ENCODE data around the gene MGMT.
A peak's percentile ranks its signal among the peaks of the same experiment; 100 is the strongest.

The MGMT gene

DNA sequence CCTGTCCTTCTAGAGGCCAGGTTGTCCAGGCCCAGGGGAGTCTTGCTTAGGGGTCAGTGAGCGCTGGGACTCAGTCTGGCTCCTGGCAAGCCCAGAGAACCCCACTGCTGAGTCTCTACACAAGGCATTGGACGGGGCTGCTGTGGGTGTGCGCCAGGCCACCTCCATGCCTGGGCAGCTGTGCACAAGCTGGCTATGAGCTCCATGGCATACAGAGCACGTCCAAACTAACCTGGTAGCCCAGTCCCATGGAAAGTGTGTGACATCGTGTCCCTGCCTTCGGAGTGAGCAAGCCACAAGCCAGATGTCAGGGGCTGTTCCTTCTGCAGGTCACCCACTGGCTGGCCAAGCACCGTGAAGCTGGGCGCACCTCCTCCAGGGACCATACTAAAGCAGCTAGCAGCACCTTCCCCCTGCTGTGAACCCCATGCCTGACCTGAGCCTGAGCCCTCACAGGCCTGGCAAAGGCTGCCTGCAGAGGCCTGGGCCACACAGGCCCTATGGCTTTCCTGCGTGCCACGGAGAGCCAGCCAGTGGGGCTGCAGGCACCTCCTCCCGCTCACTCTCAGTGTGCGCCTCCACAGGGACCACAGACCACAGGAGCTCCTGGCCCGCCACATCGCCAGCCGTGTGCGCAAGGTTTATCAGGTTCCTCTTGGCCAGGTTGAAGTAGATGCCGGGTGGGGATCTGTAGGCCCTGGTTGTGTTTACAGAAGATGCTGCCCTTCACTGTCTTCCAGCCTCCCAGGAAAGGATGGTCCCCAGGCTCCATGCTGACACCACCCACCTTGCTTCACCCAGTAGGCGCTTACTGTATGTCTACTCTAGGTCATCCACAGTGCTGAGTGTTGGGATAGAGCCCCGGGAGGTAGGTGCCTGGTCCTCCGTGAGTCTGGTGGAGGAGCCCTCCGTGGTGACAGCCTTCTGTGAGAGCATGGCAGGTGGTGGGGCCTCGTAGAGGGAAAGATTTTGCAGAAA lies 277.4 kb downstream of the MGMT start:
- no peak for DNase-seq

DNA sequence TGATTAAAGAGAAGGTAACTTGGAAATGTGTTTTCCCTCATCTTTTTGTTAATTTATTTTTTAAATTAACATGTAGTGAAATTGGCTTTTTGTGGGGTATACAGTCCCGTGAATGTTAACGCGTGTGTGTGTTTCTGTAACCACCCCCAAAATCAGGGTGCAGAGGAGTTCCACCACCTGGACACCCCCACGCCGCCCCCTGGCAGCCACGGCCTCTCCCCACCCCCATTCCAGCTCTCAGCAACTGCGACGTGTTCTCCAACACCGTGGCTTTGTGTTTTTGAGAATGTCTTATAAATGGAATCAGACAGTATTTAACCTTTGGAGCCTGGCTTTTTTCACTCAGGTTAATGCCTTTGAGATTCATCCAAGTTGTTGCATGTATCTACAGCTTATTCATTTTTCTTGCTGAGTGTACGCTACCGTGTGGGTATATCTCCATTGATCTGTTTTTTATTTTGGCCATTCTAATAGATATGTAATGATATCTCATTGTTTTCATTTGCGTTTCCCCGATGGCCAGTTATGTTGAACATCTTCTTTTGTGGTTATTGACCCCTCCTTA lies 278.2 kb downstream of the MGMT start:
- no peak for DNase-seq

DNA sequence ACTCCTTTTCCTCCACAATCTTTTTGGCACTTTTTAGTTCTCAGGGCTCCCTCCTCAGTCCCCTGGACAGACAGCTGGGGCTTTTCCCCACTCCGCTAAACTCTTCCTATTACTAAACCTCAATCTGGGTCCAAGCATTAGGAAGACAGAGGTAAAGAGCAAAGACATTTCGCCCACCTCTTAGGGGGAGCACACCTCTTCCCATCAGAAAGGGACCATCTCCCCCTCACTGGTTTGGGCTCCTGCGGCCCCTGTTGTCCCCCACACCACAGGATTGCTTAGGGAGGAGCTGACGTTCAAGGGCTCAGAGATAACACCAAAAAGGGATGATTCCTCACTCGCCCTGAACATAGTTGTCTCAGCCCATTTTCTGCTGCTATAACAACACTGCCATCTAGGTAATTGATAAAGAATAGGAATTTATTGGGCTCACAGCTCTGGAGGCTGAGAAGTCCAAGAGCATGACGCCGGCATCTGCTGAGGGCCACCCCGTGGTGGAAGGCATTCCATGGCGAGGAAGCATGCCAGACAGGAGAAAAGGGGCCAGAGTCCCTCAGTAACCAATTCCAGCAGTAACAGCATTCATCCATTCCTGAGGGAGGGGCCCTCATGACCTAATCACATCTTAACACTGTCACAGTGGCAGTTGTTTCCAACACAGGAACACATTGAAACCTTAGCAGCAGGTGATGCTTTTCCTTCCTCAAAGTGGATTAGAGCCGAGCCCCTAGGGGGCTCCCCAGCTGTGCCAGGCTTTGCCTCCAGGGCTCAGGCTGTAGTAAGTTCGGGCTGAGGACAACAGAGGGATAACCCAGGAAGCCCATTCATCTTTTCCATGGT lies 287.4 kb downstream of the MGMT start:
- DNase-seq = peak; percentile 2 to 45

DNA sequence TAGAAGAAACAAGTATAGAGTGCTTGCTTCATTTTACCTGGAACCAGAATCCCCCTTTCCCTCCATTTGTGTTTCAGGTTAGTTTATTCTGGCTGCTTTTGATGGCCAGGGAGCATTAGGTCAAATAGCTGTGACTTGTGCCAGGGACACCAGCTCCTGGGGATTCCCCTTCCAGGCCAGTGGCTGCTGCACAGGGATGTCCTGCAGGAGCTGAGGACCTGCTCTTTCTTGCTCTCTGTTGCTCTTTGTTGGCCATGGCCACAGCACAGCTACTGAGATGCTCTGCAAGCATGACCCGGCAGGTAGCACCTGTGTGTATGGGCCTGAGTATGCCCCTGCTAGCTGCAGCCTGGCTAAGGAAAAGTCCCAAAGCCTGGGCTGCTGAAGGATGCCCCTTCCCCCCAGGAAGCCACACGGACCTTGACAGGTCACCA lies 288.1 kb downstream of the MGMT start:
- no peak for DNase-seq

DNA sequence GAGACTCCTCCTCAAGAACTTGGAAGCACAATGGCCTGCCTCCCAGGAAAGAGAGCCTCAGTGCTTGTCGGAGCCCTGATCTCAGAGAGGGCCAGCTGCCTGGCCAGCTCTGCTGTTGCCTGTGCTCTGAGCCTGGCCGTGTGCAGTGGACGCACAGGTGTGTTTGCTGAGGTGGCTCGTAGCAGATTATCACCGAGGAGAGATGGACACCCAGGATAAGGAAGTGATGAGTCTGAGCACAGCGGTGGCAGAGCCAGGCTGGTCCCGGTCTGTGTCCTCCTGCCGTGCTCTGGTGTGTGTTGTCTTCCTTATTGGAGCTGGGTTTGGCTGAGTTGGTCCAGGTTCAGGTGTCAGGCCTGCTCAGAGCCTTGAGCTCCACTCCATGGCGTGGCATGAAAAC lies 288.6 kb downstream of the MGMT start:
- DNase-seq = no peak

DNA sequence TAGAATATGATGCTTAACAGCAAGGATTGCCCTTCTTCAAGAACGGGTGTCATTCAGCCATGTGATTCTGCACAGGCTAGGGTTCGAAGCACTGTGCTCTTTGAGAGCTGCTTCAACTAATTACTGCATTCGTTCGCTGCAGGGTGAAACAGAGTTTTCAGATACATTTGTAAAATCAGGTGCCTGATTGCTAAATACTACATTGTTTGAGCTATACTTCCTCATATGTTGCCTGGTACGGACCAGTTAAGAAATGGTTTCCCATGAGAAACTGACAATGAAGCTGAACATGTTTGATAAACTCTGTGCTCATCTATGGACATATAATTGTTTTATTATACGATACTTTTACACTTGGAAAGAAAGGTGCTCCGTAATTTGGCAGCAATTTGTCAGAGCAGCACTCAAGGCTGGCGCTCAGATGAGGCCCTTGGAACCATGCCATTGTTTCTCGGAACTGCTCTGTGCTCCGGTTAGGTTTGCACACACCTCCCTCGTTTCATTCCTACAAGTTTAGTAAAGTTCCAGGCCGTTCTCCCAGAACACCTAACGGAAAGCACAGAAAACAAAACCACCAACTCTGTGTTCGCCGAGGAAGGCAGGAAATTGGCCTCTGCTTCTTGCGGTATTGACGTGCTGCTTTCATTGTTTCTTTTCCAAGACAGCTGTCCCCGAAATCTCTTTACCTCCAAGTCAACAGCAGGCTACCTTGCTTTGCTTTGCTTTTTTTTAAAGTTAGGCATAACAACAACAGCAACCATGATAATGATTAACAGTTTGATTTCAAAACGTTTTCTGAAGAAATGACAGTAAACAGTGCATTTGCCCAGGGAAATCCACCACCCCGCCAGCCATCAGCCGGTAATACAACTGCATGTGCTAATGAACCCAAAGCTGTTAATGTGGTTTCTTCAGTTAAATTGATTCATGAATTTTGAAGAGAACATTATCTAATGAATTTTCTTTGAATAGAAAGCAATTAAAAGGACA lies 290.2 kb downstream of the MGMT start:
- DNase-seq = no peak

DNA sequence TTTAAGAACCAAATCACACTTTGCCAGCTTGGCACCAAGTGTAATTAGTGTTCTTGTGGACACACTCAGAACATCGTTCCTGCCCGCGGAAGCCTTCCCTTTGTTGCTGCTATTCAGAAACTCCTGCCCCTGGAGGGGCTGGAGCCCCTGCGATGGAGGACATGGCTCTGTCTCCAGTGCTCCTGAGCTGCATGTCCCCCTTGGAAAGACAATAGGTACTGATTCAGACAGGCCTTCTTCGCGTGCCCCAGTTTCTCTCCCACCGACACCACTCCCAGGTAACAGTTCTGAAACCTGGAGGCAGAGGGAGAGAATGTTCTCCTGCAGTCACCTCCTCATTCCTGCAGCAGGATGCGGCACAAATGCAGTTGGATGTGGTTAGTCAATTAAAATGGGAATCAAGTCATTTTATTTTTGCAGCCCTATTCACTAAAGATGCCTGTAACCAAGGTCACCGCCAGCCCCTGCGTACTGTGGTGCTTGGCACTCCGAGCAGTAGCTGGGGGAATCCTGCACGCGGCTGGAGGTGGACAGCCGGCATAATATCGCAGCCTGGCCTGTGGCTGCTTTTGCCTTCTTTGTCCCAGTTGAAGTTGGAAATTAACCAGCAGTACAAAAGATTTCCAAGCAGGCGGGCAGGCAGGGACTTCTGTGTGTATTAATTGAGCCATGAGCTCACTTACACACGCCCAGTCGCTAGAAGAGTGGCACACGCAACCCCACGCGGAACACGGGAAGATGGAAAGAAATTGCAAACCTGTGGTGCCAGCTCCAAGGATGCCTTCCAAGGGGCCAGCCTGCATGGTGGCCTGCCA lies 291.4 kb downstream of the MGMT start:
- no peak for DNase-seq

DNA sequence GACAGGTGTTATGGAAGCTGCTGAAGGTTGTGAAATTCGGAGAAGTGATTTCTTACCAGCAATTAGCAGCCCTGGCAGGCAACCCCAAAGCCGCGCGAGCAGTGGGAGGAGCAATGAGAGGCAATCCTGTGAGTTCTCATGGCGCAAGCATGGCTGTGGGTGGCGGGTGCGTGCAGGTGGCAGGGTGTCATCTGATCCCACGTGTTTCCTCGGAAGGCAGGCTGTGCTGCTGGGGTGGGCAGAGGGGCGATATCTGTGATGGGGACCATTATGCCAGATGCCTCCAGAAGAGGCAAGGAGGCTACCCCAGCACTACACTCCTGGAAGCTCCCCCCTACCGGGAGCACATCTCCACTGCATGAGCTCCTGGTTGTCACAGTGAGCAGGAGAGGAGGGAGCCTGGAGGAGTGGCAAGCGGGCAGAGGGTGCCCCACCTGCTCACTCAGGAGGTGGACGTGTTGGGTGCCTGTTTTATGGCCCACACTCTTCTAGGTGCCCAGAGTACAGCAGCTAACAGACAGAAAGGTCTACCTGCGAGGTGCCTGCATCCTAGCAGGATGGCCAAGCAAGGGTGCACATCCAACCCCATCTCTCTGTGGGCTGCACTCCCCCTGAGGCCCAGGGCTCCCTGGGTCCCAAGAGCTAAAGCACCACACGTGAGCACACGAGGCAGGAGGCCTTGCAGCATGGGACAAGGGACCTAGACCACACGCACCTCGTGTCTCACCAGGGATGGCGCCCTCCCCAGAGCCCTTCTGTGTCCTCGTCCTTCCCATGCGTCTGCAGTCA lies 292.4 kb downstream of the MGMT start:
- no peak for DNase-seq

DNA sequence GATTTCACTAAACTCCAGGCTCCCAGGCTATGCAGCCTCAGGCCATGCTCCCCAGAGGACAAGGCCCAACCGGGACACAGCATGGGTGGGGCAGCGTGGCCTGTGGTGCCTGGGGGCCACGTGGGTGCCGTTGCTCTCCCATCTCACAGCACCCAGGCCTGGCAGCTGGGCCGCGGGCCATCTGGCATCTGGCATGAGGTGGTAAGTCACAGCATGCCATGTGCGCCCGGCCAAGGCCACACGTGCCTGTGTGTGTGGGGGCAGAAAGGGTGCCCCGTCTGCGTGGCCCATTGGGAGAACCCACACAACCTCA lies 292.9 kb downstream of the MGMT start:
- DNase-seq = no peak

DNA sequence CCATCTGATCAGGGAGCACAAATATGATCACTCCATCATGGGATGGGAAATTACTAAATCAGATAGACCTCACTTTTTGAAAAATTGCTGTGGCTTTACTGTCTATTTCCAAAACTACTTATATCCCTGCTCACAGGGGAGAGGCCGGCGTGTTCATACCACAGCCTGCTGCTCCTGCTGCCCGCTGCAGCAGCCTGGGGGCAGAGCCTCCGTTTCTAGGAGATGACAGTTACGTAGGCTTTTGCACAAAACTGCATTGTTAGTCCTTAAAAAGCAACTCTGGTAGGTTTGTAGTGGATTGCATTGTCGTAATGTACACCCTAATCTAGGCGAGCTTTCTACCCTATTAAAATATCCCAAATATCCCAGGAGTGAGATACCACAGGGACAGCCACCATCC lies 293.4 kb downstream of the MGMT start:
- no peak for DNase-seq

DNA sequence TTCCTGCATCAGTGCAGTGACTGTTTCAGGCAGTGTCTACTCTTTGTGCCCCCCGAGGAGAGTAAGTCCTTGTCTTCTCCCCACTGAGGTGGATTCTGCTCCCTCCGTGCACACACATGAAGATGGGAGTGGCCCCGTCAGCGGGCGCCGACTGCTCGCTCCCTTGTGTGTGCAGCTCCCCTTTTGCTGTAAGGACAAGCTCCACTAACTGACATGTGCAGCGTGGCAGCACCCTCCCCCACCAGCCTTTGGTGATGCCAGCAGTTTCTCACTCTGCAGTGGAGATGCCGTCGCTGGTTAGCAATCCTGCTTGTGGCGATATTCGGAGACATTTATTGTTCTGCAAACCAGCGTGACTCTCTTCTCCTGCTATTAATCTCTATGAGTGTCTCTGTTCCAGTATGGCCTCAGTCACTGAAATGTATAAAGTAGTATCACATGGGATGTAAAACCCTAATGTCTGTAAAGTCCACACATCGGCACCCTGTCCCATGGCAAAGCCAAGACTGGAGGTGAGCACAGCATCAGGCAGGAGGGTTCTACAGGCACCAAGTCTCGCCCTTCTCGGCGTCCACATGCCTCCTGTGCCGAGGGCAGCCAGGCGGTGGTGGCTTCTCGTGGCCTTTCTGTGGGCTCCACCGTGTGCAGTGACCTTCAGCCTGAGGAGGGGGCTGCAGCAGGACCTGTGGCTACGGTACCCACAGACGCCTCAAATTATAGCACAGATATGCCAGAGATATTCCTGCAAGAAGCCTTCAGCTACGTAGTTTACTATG lies 294.3 kb downstream of the MGMT start:
- DNase-seq = no peak

DNA sequence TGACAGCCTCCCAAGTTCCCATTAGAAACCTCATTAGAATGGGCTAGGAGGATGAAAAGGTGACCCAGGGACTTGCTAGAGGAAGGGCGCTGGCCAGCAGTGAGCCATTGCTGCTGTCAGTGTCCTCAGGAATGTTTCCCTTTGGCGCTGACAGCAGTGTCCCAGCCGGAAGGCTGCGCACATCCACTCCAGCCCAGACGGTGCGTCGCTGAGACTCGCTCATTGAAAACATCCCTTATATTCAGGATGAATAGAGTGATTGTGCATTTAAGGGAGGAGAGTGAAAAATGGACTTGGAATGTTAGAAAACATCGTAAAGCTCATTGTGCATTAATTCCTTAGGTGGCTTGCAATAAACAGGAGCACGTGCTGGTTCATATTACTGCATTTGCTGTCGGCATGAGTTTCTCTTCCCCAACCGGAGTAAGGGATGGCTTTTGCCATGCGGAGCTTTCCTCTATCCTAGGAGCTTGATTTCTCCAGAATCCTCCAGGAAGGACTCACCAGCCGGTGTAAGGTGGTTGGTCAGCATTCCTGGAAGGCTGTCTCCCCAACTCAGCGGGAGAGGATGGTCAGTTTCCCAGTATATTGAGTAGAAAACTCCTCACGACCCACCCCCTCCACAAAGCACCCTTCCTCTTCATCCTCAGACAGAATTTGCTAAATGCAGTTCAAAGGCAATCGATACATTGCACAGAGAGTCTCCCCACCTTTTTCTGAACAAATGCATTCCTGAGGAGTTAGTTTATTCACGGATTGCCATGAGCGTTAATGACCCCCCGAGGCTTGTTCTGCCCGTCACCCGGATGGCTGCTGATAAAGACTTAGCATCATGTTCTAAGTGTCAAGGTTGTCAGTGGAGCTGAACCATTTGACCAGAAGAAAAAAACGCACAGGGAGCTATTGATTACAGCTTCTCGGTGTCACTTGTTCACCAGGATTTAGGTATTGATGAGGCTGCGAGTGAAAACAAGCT lies 295.2 kb downstream of the MGMT start:
- DNase-seq = no peak

DNA sequence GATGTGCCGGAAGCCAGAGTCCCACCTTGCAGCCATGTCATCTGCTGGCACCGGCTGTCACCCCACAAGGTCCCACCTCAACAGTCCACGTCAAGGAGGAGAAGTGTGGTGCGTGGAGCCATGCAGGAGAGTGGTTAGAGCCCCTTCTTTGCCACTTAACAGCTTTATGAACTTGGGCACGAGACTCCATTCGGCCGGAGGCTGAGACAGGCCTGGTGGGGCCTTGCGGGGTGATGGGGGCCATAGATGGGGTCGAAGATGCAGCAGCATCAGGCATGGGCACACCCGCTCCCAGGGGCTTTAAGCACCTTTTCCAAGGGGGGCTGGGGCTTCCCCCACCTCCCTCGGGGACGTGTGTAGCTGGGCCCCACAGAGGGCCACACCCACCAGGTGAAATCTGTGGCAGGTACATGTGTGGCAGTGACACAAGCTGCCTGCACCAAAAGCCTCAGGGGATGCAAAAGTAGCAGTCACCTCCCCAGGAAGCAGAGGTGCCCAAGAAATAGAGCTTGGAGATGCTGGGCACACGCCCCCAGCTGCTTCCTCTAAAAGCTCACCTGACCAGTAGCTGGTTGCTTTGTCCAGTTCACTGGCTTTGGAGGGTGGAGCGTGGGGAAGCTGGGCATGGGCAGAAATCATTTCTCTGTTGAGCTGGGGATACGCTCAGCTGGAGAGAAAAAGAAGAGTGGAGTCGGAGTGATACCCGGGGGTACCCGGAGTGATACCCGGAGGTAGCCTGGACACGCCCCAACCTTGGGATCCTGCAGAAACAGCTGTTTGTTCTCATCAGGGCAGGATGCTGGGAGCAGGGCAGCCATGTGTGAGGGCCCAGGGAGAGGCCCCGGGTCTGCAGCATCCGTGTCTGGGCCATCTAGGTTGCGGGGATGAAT lies 297.2 kb downstream of the MGMT start:
- no peak for DNase-seq

DNA sequence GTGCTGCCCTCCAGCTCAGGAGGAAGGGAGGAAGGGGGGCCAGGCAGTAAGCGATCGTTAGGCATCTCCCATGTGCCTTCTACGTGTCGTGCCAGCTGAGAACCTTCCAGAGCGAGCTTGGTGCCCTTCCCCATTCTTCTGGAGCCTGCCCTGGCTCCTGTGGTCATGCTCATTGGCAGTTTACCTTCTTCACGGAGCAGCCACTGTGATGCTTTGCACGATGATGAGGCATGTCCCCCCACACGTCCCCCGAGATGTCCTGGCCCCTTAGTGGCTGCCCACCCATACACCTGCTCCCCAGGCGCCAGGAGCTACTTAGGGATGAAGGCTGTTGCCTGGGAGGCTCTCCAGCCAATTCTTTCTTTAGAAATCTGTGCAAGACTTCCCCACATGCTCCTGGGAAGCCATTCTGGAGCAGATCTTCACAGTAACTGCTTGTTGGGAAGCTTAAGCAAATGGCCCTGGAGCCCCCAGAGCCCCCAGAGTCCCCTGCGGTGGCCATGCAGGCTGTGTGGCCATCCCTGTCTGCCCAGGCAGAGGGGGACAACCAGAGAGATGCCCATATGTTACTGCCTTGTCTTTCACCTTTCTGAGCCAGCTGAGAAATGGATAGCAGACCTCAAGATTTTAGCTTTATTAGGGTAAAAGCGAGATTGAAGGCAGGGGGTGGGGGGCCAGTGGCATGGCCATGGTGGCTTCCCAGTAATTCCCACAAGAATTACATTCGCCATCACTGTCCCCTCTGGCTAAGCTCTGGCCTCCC lies 298.0 kb downstream of the MGMT start:
- DNase-seq = no peak

DNA sequence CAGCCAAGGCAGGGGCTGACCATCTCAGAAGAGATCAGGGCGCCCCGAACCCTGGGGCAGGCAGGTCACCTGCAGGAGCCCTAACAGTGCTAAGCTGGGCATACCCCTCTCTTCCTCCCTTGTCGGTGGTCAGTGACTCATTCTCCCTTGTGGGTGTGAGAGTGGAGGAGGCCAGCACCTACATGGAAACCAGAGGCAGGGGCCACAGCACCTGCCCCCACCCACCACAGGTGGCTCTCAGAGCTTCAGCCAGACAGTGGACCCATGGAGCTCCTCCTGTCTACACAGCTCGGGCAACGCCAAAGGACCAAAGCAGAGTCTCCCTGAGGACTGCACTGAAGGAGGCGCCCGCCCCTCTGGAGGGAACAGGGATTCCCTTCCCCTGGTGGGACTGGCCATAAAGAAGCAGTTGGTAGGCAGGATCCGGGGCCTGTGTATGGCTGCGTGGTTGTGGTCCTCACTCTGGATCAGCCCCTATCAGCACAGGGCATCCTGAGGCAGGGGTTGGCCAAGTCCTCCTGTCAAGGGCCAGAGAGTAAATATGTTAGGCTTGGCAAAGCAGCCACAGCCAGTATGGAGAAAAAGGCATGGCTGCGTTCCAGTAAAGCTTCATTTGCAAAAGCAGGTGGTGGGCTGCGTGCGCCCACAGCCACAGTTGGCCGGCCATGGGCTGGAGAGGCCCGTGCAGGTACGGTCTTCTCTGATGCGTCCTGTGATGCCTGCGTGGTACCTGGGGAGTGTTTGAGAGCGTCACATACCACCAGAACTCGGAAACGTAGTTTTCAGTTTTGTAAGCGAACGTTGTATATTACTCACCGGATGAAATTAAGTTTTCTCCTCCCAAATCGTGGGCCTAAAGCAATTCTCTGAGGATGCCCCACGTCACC lies 298.9 kb downstream of the MGMT start:
- DNase-seq = no peak
